PFSK-1 (cell line): ENCODE measurements around the gene SRMS.

Experiments
- FOXP2 ChIP-seq: optimal IDR thresholded peaks from 2 replicates; pipeline ENCODE3; 2011; ENCODE audit warnings: borderline replicate concordance, control low read depth, inconsistent platforms; ENCODE audit not compliant: insufficient read depth; ENCODE audit errors: extremely low read length, extremely low read depth
- POLR2AphosphoS5 ChIP-seq: IDR thresholded peaks from 2 replicates; pipeline ENCODE4 v1.6.1; 2012; ENCODE audit warnings: low read depth, mild to moderate bottlenecking, control low read depth, low read length, moderate library complexity
- SIN3A ChIP-seq: IDR thresholded peaks from 2 replicates; pipeline ENCODE4 v1.6.1; 2012; ENCODE audit warnings: mild to moderate bottlenecking, low read length, moderate library complexity, borderline replicate concordance; ENCODE audit not compliant: insufficient read depth
- TAF1 ChIP-seq: IDR thresholded peaks from 2 replicates; pipeline ENCODE4 v1.6.1; 2012; ENCODE audit warnings: low read length, control low read depth, borderline replicate concordance; ENCODE audit not compliant: insufficient read depth
- TF ChIP-seq, protein P1 (sequence below), 2 experiments: IDR thresholded peaks; 2 replicates each; pipeline versions ENCODE4 v1.6.1 to v1.8.0; 2011 to 2012; ENCODE audit warnings: low read depth in 2 of 2, low read length in 2 of 2, control low read depth in 1 of 2, inconsistent platforms in 1 of 2, mild to moderate bottlenecking in 1 of 2, moderate library complexity in 1 of 2; ENCODE audit not compliant: insufficient read depth in 1 of 2

SRMS gene

DNA sequence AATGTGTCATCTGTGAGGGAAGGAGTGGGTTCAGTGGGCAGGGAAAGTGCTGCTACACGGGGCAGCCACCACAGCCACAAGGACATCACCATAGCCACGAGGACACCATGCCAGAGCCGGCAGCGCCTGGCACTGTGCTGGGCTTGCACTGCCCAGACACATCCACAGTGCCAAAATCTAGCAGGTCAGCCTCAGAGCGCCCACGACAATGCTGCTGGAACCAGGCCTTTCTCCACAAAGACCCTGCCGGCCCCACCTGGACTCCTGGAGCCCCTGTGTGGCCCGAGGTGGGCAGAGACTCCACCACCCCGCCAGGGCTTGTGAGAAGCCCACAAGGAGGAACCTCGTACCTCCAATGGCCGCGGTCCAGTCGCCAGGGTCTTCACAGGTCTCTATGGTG is 45.1 kb upstream of the SRMS start:
- TF ChIP-seq SIN3A (no peak), TAF1 (no peak), FOXP2 (no peak), POLR2AphosphoS5 (no peak)
- TF ChIP-seq, protein P1, sequence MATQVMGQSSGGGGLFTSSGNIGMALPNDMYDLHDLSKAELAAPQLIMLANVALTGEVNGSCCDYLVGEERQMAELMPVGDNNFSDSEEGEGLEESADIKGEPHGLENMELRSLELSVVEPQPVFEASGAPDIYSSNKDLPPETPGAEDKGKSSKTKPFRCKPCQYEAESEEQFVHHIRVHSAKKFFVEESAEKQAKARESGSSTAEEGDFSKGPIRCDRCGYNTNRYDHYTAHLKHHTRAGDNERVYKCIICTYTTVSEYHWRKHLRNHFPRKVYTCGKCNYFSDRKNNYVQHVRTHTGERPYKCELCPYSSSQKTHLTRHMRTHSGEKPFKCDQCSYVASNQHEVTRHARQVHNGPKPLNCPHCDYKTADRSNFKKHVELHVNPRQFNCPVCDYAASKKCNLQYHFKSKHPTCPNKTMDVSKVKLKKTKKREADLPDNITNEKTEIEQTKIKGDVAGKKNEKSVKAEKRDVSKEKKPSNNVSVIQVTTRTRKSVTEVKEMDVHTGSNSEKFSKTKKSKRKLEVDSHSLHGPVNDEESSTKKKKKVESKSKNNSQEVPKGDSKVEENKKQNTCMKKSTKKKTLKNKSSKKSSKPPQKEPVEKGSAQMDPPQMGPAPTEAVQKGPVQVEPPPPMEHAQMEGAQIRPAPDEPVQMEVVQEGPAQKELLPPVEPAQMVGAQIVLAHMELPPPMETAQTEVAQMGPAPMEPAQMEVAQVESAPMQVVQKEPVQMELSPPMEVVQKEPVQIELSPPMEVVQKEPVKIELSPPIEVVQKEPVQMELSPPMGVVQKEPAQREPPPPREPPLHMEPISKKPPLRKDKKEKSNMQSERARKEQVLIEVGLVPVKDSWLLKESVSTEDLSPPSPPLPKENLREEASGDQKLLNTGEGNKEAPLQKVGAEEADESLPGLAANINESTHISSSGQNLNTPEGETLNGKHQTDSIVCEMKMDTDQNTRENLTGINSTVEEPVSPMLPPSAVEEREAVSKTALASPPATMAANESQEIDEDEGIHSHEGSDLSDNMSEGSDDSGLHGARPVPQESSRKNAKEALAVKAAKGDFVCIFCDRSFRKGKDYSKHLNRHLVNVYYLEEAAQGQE (IDR thresholded peaks at IDR 0.05; ENCODE audit: insufficient read depth in 1 of 2, low read depth in 2 of 2, low read length in 2 of 2) = no peak

DNA sequence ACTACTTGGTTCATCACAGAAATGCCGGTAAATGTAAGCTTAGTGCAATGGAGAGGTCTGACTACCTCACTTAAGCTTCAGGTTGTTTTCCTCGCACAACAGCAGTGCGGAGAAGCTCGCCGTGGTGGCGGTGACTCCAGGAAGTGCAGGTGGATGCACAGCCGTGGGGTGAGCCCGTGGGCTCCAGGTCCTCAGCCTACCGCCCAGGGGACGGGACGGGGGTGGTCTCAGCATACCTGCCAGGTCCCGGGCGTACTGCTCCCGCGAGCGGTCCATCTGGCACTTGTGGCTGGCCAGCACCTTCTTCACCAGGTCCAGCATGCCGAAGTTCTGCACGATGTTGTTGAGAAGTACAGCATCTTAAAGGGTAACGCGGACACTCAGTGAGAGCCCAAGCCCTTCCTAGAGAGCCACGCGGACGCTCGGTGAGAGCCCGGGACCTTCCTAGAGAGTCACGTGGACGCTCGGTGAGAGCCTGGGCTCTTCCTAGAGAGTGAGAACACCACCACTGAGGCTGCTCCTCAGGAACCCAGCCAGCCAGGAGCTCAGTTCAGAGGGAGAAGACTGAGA is 44.3 kb upstream of the SRMS start:
- TF ChIP-seq SIN3A (no peak), FOXP2 (no peak), POLR2AphosphoS5 (no peak)

DNA sequence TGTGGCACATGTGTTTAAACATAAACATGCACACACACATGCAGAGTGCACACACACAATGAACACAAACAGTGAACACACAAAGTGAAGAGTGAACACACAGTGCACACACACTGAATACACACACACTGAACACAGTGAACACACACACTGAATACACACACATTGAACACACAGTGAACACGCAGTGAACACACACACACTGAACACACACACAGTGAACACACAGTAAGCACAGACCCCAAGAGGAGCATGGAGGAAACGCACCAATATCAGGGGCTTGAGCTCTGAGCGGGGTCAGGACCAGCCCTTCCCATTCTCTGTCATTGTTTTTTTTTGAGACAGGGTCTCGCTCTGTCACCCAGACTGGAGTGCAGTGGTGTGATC is 43.6 kb upstream of the SRMS start:
- TF ChIP-seq TAF1 = no peak
- no peak for TF ChIP-seq FOXP2
- TF ChIP-seq, protein P1 (IDR thresholded peaks at IDR 0.05; ENCODE audit: insufficient read depth in 1 of 2, low read depth in 2 of 2, low read length in 2 of 2) = no peak
- TF ChIP-seq SIN3A = no peak
- TF ChIP-seq POLR2AphosphoS5 = no peak

- TF ChIP-seq TAF1 (no peak), FOXP2 (no peak)
- TF ChIP-seq, protein P1 (IDR thresholded peaks at IDR 0.05; ENCODE audit: insufficient read depth in 1 of 2, low read depth in 2 of 2, low read length in 2 of 2) = no peak
These were observed 42.9 kb upstream of the SRMS start for GRCh38 chr20:63590218-63591146.

DNA sequence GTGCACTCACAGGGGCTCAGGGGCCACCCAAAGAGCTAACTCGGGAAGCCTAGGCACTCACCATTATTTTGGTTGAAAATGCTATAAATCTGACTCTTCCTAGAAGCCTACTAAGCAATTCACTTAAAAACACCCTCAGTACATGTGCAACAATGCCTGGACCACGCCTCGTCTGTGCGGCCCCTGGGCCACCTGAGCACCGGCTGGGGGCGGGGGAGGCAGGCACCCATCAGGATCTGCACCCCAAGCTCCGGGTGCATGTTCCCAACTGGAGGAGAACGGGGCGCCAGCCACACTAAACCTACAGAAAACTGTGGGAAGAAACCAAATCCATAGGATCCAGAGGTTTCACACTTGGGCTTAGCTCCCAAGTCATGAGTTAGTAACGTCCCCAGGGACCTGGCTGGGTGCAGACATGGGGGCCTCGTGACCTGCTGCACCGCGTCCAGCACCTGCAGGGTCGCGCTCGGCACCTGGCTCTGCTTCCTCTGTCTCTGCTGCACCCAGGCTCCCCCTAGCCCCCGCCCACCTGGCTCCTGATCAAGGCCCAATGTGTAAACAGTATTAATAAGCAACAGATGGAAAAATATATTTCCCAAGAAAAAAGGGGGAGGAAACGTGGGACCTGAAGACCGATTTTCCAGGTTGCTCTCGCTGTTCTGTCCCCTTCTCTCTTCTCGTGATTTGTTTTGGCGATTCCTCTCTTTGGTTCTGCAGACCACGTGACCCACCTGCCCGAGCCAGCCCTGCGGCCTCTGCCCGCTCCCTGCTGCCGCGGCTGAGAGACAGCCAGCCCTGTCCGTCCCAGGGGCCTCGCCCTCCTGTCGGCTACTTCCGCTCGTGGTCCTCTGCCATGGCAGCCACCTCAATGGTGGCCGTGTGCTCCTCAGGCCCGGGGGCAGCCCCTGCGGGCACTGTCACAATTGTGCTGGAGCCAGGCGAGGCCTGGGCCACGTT is 42.0 kb upstream of the SRMS start:
- no peak for TF ChIP-seq FOXP2
- no peak for TF ChIP-seq SIN3A
- no peak for TF ChIP-seq POLR2AphosphoS5
- TF ChIP-seq, protein P1 (IDR thresholded peaks at IDR 0.05; ENCODE audit: insufficient read depth in 1 of 2, low read depth in 2 of 2, low read length in 2 of 2) = no peak
- no peak for TF ChIP-seq TAF1
